Stimulated activated CD4-positive, alpha-beta T cell treated with anti-CD3 and anti-CD28 coated beads, Interleukin-1b, Interleukin-23, amount 100 ng/mL, for 4 hours (primary cell): ENCODE data around the gene C1GALT1.
"Not testable (repeated sequence)": the region's sequence is repeated elsewhere in the genome, so short reads cannot be mapped to it uniquely, and the experiment has no call there.

Source experiments
- DNase-seq, 2 donors: peaks; one replicate each; pipeline ENCODE4 v3.0.0-alpha.2; 2020; ENCODE audit warnings: low read depth in 2 of 2

C1GALT1 gene

DNA sequence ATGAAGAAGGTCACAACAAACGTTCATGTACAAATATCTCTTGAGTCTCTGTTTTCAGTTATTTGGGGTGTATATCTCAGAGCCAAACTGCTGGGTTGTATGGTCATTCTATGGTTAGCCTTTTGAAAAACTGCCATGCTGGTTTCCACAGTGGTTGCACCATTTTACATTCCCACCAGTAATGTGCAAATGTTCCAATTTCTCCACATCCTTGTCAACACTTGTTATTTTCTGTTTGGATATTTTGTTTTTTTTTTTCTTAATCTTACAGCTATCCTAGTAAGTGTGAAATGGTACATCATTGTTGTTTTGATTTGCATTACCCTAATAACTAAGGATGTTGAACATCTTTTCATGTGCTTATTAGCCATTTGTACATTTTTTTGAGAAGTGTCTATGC, 13.0 kb upstream of the C1GALT1 start:
- no peak for DNase-seq

- DNase-seq: no peak
Observed at GRCh38 chr7:7173956-7174632, 8.2 kb upstream of the C1GALT1 start.

DNA sequence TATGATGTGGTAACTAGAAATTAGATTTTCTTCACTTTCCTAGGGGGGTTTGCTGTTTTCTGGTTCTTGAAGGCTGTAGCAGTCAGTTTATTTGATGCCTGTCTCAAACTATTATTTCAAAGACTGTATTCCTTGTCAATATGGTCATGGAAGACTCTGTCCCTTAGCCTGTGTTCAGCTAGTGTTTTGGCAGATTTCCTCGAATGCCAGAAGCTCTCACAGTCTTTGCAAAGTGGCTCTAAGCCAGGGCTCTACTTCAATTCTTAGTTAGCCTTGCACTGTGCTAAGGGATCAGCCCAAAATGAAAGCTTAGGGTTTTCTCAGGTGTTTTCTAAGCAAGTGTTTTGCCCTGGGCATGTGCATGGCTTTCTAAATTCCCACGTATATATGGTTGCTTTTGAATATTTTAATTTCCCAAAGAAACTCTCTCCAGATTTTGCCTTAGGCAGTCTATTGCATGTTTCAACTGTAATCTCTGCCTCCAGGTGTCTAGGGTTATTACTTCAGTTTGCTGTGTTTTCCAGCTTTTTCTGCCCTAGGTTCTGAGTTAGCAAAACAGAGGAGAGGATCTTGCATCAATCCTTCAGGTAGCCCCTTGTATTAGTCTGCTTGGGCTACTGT, 7.2 kb upstream of the C1GALT1 start:
- no peak for DNase-seq

DNA sequence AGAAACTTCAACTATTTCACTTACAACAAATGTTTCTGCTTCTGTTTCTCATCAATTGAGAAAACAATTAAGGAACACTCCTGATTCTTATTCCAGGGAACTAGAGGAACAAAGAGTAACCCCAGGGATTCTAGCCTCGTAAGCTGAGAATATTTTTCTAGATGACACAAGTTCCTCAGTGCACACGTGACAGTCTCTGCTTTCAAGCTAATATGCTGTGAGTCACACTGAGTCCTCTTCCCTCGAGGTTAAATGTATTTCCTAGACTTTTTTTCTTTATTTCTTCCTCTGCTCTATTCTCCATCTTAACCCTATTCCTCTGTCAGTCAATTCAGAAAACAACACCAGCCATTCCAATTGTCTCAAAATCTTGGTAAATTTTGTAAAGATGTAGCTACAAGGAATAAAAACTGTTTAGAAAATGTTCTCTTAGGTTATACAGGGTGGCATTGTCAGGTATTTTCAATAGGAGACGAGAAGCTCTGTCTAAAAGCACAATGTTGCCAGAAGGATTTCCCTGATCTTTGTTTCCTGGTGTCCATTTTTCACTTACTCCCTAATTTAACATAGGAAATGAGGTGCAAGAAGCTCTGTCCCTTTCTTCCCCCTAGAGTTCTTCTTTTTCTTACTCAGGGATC, 5.8 kb upstream of the C1GALT1 start:
- DNase-seq: no peak

- DNase-seq: no peak
Observed at GRCh38 chr7:7177044-7177517, 5.3 kb upstream of the C1GALT1 start.

DNA sequence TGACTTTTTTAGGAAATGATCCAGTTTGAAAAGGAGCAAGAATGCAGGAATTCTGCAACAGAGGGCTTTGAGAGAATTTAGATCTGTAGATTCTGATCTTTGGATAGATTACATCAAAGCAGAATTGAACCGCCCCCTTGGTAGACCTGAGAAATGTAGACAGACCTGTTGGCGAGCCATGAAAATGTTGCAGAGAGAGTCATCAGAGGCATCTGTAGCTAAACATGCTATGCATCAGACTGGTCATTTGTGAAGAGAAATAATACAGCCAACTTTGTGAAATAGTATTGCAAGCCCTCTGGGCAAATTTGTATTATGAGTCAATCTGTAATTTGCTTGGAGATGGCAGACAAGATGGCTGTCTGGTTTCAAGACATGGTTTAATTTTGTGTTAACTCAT, 4.3 kb upstream of the C1GALT1 start:
- no peak for DNase-seq

DNA sequence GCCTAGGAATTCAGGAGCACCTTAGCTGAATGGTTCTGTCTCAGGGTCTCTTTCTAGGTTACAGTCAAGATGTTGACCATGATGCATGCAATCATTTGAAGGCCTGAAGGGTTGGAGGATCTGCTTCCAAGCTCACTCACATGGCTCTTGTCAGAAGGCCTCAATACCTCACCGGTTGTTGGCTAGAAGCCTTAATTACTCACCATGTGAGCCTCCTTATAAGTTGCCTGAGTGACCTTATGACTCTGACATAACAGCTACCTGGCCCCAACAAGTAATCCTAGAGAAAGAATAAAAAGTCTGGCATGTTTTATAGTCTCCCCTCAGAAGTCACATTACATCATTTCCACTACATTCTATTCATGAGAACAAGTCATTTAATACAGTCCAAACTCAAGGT, 3.4 kb upstream of the C1GALT1 start:
- DNase-seq: no peak

DNA sequence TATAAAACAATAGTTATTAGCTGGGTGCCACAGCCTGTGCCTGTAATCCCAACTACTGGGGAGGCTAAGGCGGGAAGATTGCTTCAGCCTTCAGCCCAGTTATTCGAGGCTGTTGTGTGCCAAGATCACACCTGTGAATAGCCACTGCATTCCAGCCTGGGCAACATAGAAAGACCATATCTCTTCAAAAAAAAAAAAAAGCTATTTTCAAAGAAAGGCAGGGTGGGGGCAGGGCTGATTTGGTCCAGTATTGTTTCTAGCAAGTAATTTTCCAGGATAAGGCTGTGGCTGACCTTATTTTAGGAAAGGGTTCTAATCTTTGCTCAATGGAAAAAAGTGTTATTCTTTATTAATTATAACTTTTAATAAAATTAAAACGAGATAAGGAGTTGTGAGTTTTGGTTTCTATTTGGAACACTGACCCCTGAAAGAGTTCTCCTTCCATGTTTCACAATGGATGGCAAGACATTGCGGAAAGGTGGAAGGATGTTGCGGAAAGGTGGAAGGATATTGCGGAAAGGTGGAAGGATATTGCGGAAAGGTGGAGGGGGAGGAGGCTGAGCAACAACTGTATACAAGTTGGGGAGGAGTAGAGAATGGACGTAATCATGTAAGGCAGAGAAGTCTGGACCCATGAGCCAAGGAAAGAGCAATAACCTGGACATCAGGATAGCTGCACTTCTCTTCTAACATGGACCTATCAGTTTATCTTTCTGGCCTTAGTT, 1.5 kb upstream of the C1GALT1 start:
- DNase-seq: no peak

DNA sequence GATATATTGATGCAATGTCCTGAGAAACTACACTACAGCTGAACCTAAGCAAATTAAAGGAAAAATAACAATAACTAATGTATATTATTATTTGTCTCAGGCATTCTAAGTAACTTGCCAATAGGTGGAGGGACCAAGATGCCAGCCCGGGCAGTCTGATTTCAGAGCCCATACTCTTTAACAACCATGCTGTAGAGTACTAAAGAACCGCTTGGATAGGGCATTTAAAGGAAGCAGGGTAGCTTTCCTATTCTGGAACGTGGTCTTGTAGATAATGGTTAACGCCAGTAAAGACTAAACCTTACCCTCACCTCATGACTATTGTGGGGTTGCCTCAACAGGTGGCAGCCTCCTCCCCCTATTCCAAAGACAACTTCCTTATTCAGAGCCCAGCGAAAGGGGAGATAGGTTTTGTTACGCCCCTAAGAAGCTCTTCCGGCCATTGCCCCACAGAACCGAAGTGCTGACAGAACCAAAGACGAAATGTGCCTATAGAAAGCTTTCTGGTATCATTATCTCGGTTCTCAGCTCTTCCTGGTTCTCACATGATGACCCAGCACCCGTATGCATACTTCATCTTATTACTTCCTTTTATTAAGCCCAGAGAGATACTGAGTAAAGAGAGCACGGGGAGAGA, 707 bp upstream of the C1GALT1 start:
- DNase-seq: peak in 1 of 2 donors; percentile 23

DNA sequence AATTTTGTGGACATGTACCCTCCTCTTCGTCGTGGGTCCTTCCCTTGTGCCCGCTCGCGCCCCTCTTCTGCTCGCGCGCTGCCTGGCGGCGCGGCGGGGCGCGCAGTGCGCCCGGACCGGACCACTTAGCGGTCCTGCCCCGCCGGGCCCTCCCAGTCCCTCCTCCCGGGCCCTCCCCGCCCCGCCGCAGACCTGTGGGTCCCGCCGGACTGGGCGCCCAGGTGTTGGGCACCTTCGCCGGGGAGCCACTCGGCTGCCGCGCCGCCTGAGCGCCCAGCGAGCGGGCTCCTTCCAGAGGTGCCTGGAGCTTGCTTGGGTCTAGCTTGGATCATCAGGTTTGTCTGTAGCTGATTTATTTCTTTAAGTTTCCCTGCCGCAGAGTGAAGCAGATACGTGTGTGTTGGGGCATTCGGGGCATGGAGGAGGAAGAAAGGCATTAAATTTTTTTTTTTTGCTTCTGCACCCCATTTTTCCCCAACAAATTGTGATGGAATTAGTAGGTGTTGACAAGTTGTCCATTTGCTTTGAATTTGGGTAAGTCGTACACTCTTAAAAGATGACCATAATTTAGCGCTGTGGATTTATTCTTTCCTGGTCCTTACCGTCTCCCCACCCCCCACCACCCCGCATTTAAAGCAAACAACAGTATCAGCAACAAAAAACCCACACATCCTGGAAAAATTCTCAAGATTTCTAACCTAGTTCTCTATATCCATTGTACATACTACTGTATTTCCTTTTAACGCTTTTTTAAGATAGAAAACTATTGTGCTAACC, 905 bp downstream of the C1GALT1 start:
- peak; percentile 13 to 40 for DNase-seq

- no peak for DNase-seq
Observed at GRCh38 chr7:7183838-7184463, 1.6 kb downstream of the C1GALT1 start.

- DNase-seq: no peak
Observed at GRCh38 chr7:7185371-7185989, 3.1 kb downstream of the C1GALT1 start.

DNA sequence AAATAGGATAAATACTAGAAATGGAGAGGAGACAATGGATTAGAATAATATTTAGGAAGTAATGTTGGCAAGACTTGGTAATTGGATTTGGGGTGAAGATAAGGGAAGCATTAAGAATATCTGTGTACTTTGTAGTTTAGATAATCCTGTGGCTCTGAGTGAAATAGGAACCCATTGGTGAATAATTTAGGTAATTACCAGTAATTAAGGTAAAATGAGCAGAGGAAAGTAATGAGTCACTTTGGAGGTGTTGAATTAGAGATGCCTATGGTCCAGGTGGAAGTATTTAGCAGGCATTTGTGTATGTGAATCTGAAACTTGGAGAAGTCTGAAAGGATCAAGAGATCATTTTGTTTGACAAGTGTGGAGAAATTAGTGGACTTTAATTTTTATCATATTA, 5.7 kb downstream of the C1GALT1 start:
- DNase-seq: no peak

DNA sequence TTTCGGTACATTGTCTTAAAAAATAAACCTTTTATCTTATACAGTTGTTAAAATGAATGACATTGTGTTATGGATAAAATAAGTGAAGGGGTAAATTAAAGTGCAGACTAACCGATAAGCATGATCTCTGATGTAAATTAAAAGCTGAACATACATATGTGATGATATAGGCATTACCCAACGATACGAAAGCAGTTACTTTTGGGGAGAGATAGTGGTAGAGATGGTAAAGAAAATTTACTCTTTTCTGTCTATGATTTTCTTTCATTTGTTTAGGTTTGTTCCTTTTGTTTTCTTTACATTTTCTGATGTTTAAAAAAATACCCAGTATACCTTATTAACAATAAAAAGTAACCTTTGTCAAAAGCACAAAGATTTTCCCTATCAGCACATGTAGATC, 6.4 kb downstream of the C1GALT1 start:
- DNase-seq: no peak

- no peak for DNase-seq
Observed at GRCh38 chr7:7190142-7190541, 7.8 kb downstream of the C1GALT1 start.

- no peak for DNase-seq
Observed at GRCh38 chr7:7191137-7191536, 8.8 kb downstream of the C1GALT1 start.

DNA sequence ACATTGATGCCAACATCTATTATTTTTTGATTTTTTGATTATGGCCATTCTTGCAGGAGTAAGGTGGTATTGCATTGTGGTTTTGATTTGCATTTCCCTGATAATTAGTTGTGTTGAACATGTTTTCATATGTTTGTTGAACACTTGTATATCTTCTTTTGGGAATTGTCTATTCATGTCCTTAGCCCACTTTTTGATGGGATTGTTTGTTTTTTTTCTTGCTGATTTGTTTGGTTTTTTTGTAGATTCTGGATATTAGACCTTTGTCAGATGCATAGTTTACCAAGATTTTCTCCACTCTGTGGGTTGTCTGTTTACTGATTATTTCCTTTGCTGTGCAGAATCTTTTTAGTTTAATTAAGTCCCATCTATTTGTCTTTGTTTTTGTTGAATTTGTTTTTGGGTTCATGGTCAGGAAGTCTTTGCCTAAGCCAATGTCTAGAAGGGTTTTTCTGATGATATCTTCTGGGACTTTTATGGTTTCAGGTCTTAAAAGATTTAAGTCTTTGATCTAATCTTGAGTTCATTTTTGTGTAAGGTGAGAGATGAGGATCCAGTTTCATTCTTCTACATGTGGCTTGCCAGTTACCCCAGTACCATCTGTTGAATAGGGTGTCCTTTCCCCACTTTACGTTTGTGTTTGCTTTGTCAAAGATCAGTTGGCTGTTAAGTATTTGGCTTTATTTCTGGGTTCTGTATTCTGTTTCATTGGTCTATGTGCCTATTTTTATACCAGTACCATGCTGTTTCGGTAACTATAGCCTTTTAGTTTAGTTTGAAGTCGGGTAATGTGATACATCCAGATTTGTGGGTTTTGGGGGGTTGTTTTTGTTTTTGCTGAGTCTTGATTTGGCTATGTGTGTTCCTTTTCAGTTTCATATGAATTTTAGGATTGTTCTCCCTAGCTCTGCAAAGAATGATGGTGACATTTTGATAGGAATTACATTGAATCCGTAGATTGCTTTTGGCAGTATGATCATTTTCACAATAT, 10.7 kb downstream of the C1GALT1 start:
- not testable (repeated sequence) for DNase-seq

DNA sequence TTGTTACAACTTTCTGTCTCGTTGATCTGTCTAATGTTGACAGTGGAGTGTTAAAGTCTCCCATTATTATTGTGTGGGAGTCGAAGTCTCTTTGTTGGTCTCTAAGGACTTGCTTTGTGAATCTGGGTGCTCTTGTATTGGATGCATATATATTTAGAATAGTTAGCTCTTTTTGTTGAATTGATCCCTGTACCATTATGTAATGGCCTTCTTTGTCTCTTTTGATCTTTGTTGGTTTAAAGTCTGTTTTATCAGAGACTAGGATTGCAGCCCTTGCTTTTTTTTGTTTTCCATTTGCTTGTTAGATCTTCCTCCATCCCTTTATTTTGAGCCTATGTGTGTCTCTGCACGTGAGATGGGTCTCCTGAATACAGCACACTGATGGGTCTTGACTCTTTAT, 17.2 kb downstream of the C1GALT1 start:
- not testable (repeated sequence) for DNase-seq

- DNase-seq: not testable (repeated sequence)
Observed at GRCh38 chr7:7200255-7200654, 17.9 kb downstream of the C1GALT1 start.
